PC-9 (cell line): ENCODE data around the gene ZNF407.

Experiments
- EZH2 ChIP-seq: fragments of 200-600 bp; sonication (generic); IDR thresholded peaks from 2 replicates; pipeline ENCODE4 v1.8.0; 2017; ENCODE audit warnings: antibody characterized with exemption, low read depth
- TF ChIP-seq, protein P1 (sequence below): fragments of 200-600 bp; sonication (generic); conservative IDR thresholded peaks from 2 replicates; pipeline ENCODE4 v1.6.1; 2017; ENCODE audit warnings: mixed run types, antibody characterized with exemption, mild to moderate bottlenecking, moderate library complexity

GRCh38 chr18:74760436-74760835, 162.8 kb downstream of the ZNF407 start:
- TF ChIP-seq, protein P1, sequence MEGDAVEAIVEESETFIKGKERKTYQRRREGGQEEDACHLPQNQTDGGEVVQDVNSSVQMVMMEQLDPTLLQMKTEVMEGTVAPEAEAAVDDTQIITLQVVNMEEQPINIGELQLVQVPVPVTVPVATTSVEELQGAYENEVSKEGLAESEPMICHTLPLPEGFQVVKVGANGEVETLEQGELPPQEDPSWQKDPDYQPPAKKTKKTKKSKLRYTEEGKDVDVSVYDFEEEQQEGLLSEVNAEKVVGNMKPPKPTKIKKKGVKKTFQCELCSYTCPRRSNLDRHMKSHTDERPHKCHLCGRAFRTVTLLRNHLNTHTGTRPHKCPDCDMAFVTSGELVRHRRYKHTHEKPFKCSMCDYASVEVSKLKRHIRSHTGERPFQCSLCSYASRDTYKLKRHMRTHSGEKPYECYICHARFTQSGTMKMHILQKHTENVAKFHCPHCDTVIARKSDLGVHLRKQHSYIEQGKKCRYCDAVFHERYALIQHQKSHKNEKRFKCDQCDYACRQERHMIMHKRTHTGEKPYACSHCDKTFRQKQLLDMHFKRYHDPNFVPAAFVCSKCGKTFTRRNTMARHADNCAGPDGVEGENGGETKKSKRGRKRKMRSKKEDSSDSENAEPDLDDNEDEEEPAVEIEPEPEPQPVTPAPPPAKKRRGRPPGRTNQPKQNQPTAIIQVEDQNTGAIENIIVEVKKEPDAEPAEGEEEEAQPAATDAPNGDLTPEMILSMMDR = no peak
- no peak for TF ChIP-seq EZH2
